ENCODE results near the gene TSPAN31. TPM values are rescaled to one million over a fixed set of nuclear protein-coding genes. Genes with fewer than 3 reads are reported as not detected.

TSPAN31 gene
- total and polyA plus RNA-seq, 2 experiments from 2014 or later = 15.5 to 15.6 TPM

- H3K4me1 ChIP-seq (ENCODE audit: insufficient read depth) = no peaks in the 10 kb centered on the region
These were observed 24.8 kb upstream of the TSPAN31 start for GRCh38 chr12:57719777-57720605.

More at GRCh38 chr12:57719777-57720605, 24.8 kb upstream of the TSPAN31 start:
- H3K27ac Mint-ChIP-seq = no peak overlapping the region
- no peaks in the 10 kb centered on the region for H3F3A ChIP-seq (replicated peaks; ENCODE audit: low read depth)
- H3K27ac ChIP-seq (ENCODE audit: low read depth) = no peak overlapping the region
- ATAC-seq (no peak), DNase-seq (ENCODE audit: low spot score) (no peak)
- peaks cover 22% of the 10 kb centered on the region for H3K27me3 ChIP-seq (ENCODE audit: insufficient read depth)
- peaks cover 6% of the 10 kb centered on the region; the same call in 1 of the 2 replicates for H3K36me3 ChIP-seq (ENCODE audit: insufficient read depth)
- peaks cover 6% of the 10 kb centered on the region for H3K4me1 Mint-ChIP-seq
- no peak overlapping the region for H3K4me3 ChIP-seq
- TF ChIP-seq JUNB (IDR thresholded peaks at IDR 0.05; ENCODE audit: unreplicated experiment) (no peak), STAT1 (IDR thresholded peaks at IDR 0.05; ENCODE audit: unreplicated experiment) (no peak), ETS1 (IDR thresholded peaks at IDR 0.05) (no peak), NANOG (IDR thresholded peaks at IDR 0.05; ENCODE audit: borderline replicate concordance) (no peak), ZNF331 (CRISPR knock-in tag; IDR thresholded peaks at IDR 0.05; ENCODE audit: low read depth) (no peak), CREB1 (CRISPR knock-in tag; IDR thresholded peaks at IDR 0.05; ENCODE audit: low read depth) (no peak), EZH2 (IDR thresholded peaks at IDR 0.05; ENCODE audit: low read depth, unreplicated experiment) (no peak), POLR2AphosphoS5 (IDR thresholded peaks at IDR 0.05; ENCODE audit: low read depth) (no peak), CTCF (conservative IDR thresholded peaks at IDR 0.05; ENCODE audit: low read depth in 2 of 2) (no peak), EZH2phosphoT487 (IDR thresholded peaks at IDR 0.05; ENCODE audit: unreplicated experiment) (no peak), ZNF114 (CRISPR knock-in tag; IDR thresholded peaks at IDR 0.05) (no peak), ZNF462 (CRISPR knock-in tag; IDR thresholded peaks at IDR 0.05) (no peak), REST (IDR thresholded peaks at IDR 0.05; ENCODE audit: unreplicated experiment) (no peak)
- H3K36me3 Mint-ChIP-seq (ENCODE audit: low read depth) = peaks cover 15% of the 10 kb centered on the region
- H4K20me1 ChIP-seq (replicated peaks; ENCODE audit: insufficient read depth) = no peaks in the 10 kb centered on the region
- H3K9me3 Mint-ChIP-seq = no peaks in the 10 kb centered on the region
- peaks cover 23% of the 10 kb centered on the region for H3K27me3 Mint-ChIP-seq (ENCODE audit: insufficient read depth, low read depth, poor library complexity)
- H3K4me3 Mint-ChIP-seq = no peak overlapping the region
- H3K9me2 ChIP-seq (ENCODE audit: insufficient read depth) = no peaks in the 10 kb centered on the region
- no peak overlapping the region for H2AFZ ChIP-seq
- H3K4me2 ChIP-seq = no peak overlapping the region
- no peaks in the 10 kb centered on the region for H3K79me2 ChIP-seq (replicated peaks; ENCODE audit: insufficient read depth)

All from GM23338 (cell line).